Central memory CD8-positive, alpha-beta T cell (primary cell): ENCODE measurements around the gene ZNF45.
"Not testable (repeated sequence)": the region's sequence is repeated elsewhere in the genome, so short reads cannot be mapped to it uniquely, and the experiment has no call there.

Experiments used
- ATAC-seq: fragments of 150-1000 bp; cut with Tn5 transposase; replicated peaks from 2 replicates; pipeline ENCODE4 v1.10.0; 2022; ENCODE audit warnings: mild to moderate bottlenecking, moderate FRiP score, moderate number of reproducible peaks; ENCODE audit not compliant: poor library complexity, severe bottlenecking; ENCODE audit errors: extremely low read depth
- DNase-seq, 2 donors: peaks; one replicate each; pipeline ENCODE4 v3.0.0; 2021; ENCODE audit warnings: low spot score in 2 of 2
- H3K27ac Mint-ChIP-seq: one replicate; pipeline ENCODE4 v1.8.0; 2022; ENCODE audit warnings: low read depth, mild to moderate bottlenecking, moderate library complexity, mixed read lengths
- H3K27me3 Mint-ChIP-seq: one replicate; pipeline ENCODE4 v1.8.0; 2022; ENCODE audit warnings: mixed read lengths
- H3K36me3 Mint-ChIP-seq: one replicate; pipeline ENCODE4 v1.8.0; 2022; ENCODE audit warnings: mild to moderate bottlenecking, moderate library complexity, mixed read lengths; ENCODE audit not compliant: insufficient read depth
- H3K4me1 Mint-ChIP-seq: one replicate; pipeline ENCODE4 v1.8.0; 2022; ENCODE audit warnings: mixed read lengths
- H3K4me3 Mint-ChIP-seq: one replicate; pipeline ENCODE4 v1.8.0; 2022; ENCODE audit warnings: mild to moderate bottlenecking, moderate library complexity, mixed read lengths
- H3K9me3 Mint-ChIP-seq: one replicate; pipeline ENCODE4 v1.8.0; 2022; ENCODE audit warnings: mixed read lengths

Gene ZNF45

GRCh38 chr19:43902399-43902798 lies 32.7 kb downstream of the ZNF45 start:
- no peak overlapping the region for H3K27ac Mint-ChIP-seq
- H3K4me1 Mint-ChIP-seq: peaks cover 15% of the 10 kb centered on the region
- ATAC-seq: no peak
- no peaks in the 10 kb centered on the region for H3K27me3 Mint-ChIP-seq
- peak overlapping the region; percentile 84 for H3K4me3 Mint-ChIP-seq
- H3K9me3 Mint-ChIP-seq: peaks cover 48% of the 10 kb centered on the region
- H3K36me3 Mint-ChIP-seq: no peaks in the 10 kb centered on the region
- no peak for DNase-seq

GRCh38 chr19:43901395-43902390 lies 33.4 kb downstream of the ZNF45 start:
- peak overlapping the region; percentile 84 for H3K4me3 Mint-ChIP-seq

GRCh38 chr19:43895727-43896308 lies 39.3 kb downstream of the ZNF45 start:
- ATAC-seq (no peak), DNase-seq (no peak)
- no peak overlapping the region for H3K4me3 Mint-ChIP-seq
- no peaks in the 10 kb centered on the region for H3K4me1 Mint-ChIP-seq
- no peaks in the 10 kb centered on the region for H3K36me3 Mint-ChIP-seq
- peaks cover 29% of the 10 kb centered on the region for H3K9me3 Mint-ChIP-seq
- no peaks in the 10 kb centered on the region for H3K27me3 Mint-ChIP-seq
- no peak overlapping the region for H3K27ac Mint-ChIP-seq

More at GRCh38 chr19:43901395-43902390, 33.4 kb downstream of the ZNF45 start:
- Mint-ChIP-seq H3K27ac (peak overlapping the region; percentile 64), H3K4me1 (peaks cover 15% of the 10 kb centered on the region), H3K27me3 (no peaks in the 10 kb centered on the region), H3K36me3 (no peaks in the 10 kb centered on the region), H3K9me3 (peaks cover 41% of the 10 kb centered on the region)
- DNase-seq: peak; percentile 11 to 24
- ATAC-seq: no peak

- ATAC-seq: no peak
- no peak within 1 kb of the TSS for H3K4me3 Mint-ChIP-seq
- peaks cover 50% of the 10 kb centered on the region for H3K9me3 Mint-ChIP-seq
- peaks cover 2% of the 10 kb centered on the region for H3K36me3 Mint-ChIP-seq
- H3K27me3 Mint-ChIP-seq: no peaks in the 10 kb centered on the region
- H3K27ac Mint-ChIP-seq: no peak within 1 kb of the TSS
- DNase-seq: no peak
- no peaks in the 10 kb centered on the region for H3K4me1 Mint-ChIP-seq
Observed at GRCh38 chr19:43883864-43884263, 51.2 kb downstream of the ZNF45 start, which contains the start of gene ZNF404. ZNF404 (minus strand) TSS chr19:43883964.

- Mint-ChIP-seq H3K9me3 (peaks cover 49% of the 10 kb centered on the region), H3K36me3 (peaks cover 2% of the 10 kb centered on the region)
Observed at GRCh38 chr19:43880483-43880882, 54.6 kb downstream of the ZNF45 start.

GRCh38 chr19:43872547-43873336 lies 62.3 kb downstream of the ZNF45 start:
- Mint-ChIP-seq H3K9me3 (peaks cover 23% of the 10 kb centered on the region), H3K27ac (no peak overlapping the region), H3K27me3 (no peaks in the 10 kb centered on the region), H3K4me3 (no peak overlapping the region), H3K36me3 (no peaks in the 10 kb centered on the region), H3K4me1 (no peaks in the 10 kb centered on the region)
- ATAC-seq: no peak
- DNase-seq: no peak

More at GRCh38 chr19:43880483-43880882, 54.6 kb downstream of the ZNF45 start:
- no peak for ATAC-seq
- Mint-ChIP-seq H3K27ac (no peak overlapping the region), H3K4me3 (no peak overlapping the region), H3K4me1 (no peaks in the 10 kb centered on the region), H3K27me3 (no peaks in the 10 kb centered on the region)
- no peak for DNase-seq

GRCh38 chr19:43866923-43867322 lies 68.2 kb downstream of the ZNF45 start:
- H3K9me3 Mint-ChIP-seq, H3K4me1 Mint-ChIP-seq, DNase-seq, H3K27me3 Mint-ChIP-seq, H3K4me3 Mint-ChIP-seq, H3K36me3 Mint-ChIP-seq, ATAC-seq, H3K27ac Mint-ChIP-seq: not testable (repeated sequence)
